ENCODE data around the gene SLC17A4. TPM values are rescaled to one million over a fixed set of nuclear protein-coding genes. Genes with fewer than 3 reads are reported as not detected.

Gene SLC17A4
- total and polyA plus RNA-seq, 2 experiments from 2014 or later = 6.3 to 9.6 TPM

DNA sequence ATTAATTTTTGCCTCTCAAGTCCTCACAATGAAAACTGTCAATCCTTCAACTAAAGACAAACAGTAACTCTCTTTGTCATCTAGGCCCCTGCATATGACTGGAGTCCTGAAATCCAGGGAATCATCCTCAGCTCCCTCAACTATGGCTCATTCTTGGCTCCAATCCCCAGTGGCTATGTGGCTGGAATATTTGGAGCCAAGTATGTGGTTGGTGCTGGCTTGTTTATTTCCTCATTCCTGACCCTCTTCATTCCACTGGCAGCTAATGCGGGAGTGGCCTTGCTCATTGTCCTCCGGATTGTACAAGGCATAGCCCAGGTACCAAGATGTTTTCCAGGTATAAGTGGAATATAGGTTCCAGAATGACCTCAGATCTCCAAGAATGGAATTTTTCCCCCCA, 15.4 kb downstream of the SLC17A4 start:
- Histone ChIP-seq H3K9me3 (ENCODE audit: low read depth) (no peaks in the 10 kb centered on the region), H3K27me3 (no peaks in the 10 kb centered on the region), H3K79me2 (no peaks in the 10 kb centered on the region), H3K4me2 (no peak overlapping the region), H3K9me2 (replicated peaks; ENCODE audit: insufficient read depth) (no peaks in the 10 kb centered on the region), H4K20me1 (ENCODE audit: insufficient read depth, poor library complexity, severe bottlenecking) (no peaks in the 10 kb centered on the region), H2AFZ (no peak overlapping the region), H3K4me3 (no peak overlapping the region), H3K4me1 (ENCODE audit: insufficient read depth) (peaks cover 4% of the 10 kb centered on the region), H3K36me3 (replicated peaks; ENCODE audit: insufficient read depth, low read depth) (no peaks in the 10 kb centered on the region), H3K27ac (no peak overlapping the region)
- no peak for DNase-seq (ENCODE audit: low spot score)
- TF ChIP-seq CTCF (IDR thresholded peaks at IDR 0.05; ENCODE audit: poor library complexity) = no peak
- TF ChIP-seq EZH2 (IDR thresholded peaks at IDR 0.05; ENCODE audit: borderline replicate concordance) = no peak
- TF ChIP-seq EZH2phosphoT487 (IDR thresholded peaks at IDR 0.05; ENCODE audit: low read depth, severe bottlenecking, unreplicated experiment) = no peak
- 83% methylated on average over 2 of the region's 2 CpGs for WGBS (ENCODE audit: low lambda C conversion rate, missing lambda C conversion rate)

DNA sequence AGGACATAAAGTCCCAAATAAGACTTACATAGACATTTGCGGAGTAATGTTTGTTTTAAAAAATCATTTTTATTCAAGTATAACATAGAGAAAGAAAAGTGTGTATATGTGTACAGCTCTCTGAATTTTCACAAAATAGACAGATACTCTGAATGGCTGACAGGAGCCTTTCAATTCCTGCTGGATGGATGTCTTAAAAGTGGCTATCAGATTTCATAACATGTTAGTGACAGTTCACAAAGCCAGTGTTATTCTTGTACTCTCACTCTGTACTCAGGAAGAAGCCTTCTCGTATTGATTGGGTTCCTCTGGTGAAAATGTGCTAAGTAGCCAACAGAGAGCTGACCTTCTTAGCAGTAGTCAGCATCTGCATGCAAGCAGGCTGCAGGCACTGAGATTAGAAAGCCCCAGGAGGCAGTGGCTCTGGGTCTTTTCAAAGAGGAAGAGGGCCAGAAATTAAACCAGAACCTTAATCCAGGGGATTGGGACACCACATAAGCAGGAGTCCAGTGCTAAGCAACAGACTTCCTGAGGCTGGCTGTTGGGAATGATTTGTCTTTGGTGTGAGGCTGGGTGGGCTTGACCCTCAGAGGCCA, 19.7 kb downstream of the SLC17A4 start:
- Histone ChIP-seq H3K36me3 (replicated peaks; ENCODE audit: insufficient read depth, low read depth) (no peaks in the 10 kb centered on the region), H2AFZ (no peak overlapping the region), H3K27me3 (no peaks in the 10 kb centered on the region), H3K4me2 (no peak overlapping the region), H3K79me2 (no peaks in the 10 kb centered on the region), H3K27ac (no peak overlapping the region), H3K4me3 (no peak overlapping the region), H3K9me3 (ENCODE audit: low read depth) (no peaks in the 10 kb centered on the region), H3K4me1 (ENCODE audit: insufficient read depth) (no peaks in the 10 kb centered on the region), H3K9me2 (replicated peaks; ENCODE audit: insufficient read depth) (no peaks in the 10 kb centered on the region), H4K20me1 (ENCODE audit: insufficient read depth, poor library complexity, severe bottlenecking) (no peaks in the 10 kb centered on the region)
- WGBS (ENCODE audit: low lambda C conversion rate, missing lambda C conversion rate) = 46% methylated on average over 2 of the region's 2 CpGs
- TF ChIP-seq EZH2 (IDR thresholded peaks at IDR 0.05; ENCODE audit: borderline replicate concordance) (no peak), CTCF (IDR thresholded peaks at IDR 0.05; ENCODE audit: poor library complexity) (no peak), EZH2phosphoT487 (IDR thresholded peaks at IDR 0.05; ENCODE audit: low read depth, severe bottlenecking, unreplicated experiment) (no peak)
- no peak for DNase-seq (ENCODE audit: low spot score)

GRCh38 chr6:25777031-25777430, 22.5 kb downstream of the SLC17A4 start:
- H3K4me2 ChIP-seq = no peak overlapping the region
- no peaks in the 10 kb centered on the region for H4K20me1 ChIP-seq (ENCODE audit: insufficient read depth, poor library complexity, severe bottlenecking)
- no peaks in the 10 kb centered on the region for H3K9me2 ChIP-seq (replicated peaks; ENCODE audit: insufficient read depth)
- no peak overlapping the region for H3K4me3 ChIP-seq
- H3K4me1 ChIP-seq (ENCODE audit: insufficient read depth) = no peaks in the 10 kb centered on the region
- H3K9me3 ChIP-seq (ENCODE audit: low read depth) = no peaks in the 10 kb centered on the region
- no peaks in the 10 kb centered on the region for H3K27me3 ChIP-seq
- DNase-seq (ENCODE audit: low spot score) = no peak
- no peak overlapping the region for H3K27ac ChIP-seq
- no peaks in the 10 kb centered on the region for H3K79me2 ChIP-seq
- H2AFZ ChIP-seq = no peak overlapping the region
- no peaks in the 10 kb centered on the region for H3K36me3 ChIP-seq (replicated peaks; ENCODE audit: insufficient read depth, low read depth)
- no peak for TF ChIP-seq EZH2 (IDR thresholded peaks at IDR 0.05; ENCODE audit: borderline replicate concordance)
- no peak for TF ChIP-seq CTCF (IDR thresholded peaks at IDR 0.05; ENCODE audit: poor library complexity)
- TF ChIP-seq EZH2phosphoT487 (IDR thresholded peaks at IDR 0.05; ENCODE audit: low read depth, severe bottlenecking, unreplicated experiment) = no peak
- WGBS (ENCODE audit: low lambda C conversion rate, missing lambda C conversion rate) = 61% methylated on average over 2 of the region's 2 CpGs

All from hepatocyte (in vitro differentiated cells).